DND-41 (cell line): ENCODE measurements around the gene ZNF652.

Experiments
- ATAC-seq: fragments of 200-7000 bp; cut with Tn5 transposase; 3 replicates; pipeline ENCODE4 v1.9.1; 2021; ENCODE audit warnings: low read depth; ENCODE audit not compliant: insufficient read depth
- DNase-seq: peaks from one replicate; pipeline ENCODE4 v3.0.0-alpha.2; 2020
- H2AFZ ChIP-seq: 2 replicates; pipeline ENCODE4 v1.6.0; 2012; ENCODE audit warnings: low read depth, low read length
- H3K27ac ChIP-seq: 2 replicates; pipeline ENCODE4 v1.5.1; 2012; ENCODE audit warnings: low read length, inconsistent platforms
- H3K27me3 ChIP-seq: fragments of 200-600 bp; sonication (generic); 2 replicates; pipeline ENCODE4 v1.6.0; 2012; ENCODE audit warnings: low read length, mild to moderate bottlenecking, inconsistent platforms; ENCODE audit not compliant: insufficient read depth, poor library complexity
- H3K36me3 ChIP-seq: 2 replicates; pipeline ENCODE4 v1.5.1; 2012; ENCODE audit warnings: low read length, inconsistent platforms; ENCODE audit not compliant: insufficient read depth
- H3K4me1 ChIP-seq: 2 replicates; pipeline ENCODE4 v1.5.1; 2012; ENCODE audit warnings: mild to moderate bottlenecking, low read length; ENCODE audit not compliant: insufficient read depth
- H3K4me2 ChIP-seq: 2 replicates; pipeline ENCODE4 v1.6.0; 2012; ENCODE audit warnings: mild to moderate bottlenecking, moderate library complexity, low read length, inconsistent platforms; ENCODE audit not compliant: insufficient read depth
- H3K4me3 ChIP-seq, 2 experiments: fragments of 200-600 bp in 1 of 2; shearing (Covaris generic) in 1 of 2; 2 replicates each; pipeline ENCODE4 v1.5.1; 2012 to 2016; ENCODE audit warnings: inconsistent platforms in 2 of 2, low read length in 2 of 2, mild to moderate bottlenecking in 2 of 2, low read depth in 1 of 2, moderate library complexity in 1 of 2
- H3K79me2 ChIP-seq: 2 replicates; pipeline ENCODE4 v1.6.0; 2012; ENCODE audit warnings: low read length, inconsistent platforms; ENCODE audit not compliant: insufficient read depth
- H3K9ac ChIP-seq: 2 replicates; pipeline ENCODE4 v1.6.0; 2012; ENCODE audit warnings: low read depth, mild to moderate bottlenecking, inconsistent platforms, low read length, moderate library complexity
- H3K9me3 ChIP-seq: 2 replicates; pipeline ENCODE4 v1.5.1; 2012; ENCODE audit warnings: low read length, moderate library complexity, mild to moderate bottlenecking, inconsistent platforms; ENCODE audit not compliant: insufficient read depth, severe bottlenecking
- H4K20me1 ChIP-seq: 2 replicates; pipeline ENCODE4 v1.6.0; 2012; ENCODE audit warnings: low read length; ENCODE audit not compliant: insufficient read depth
- EZH2 ChIP-seq: IDR thresholded peaks from 3 replicates; pipeline ENCODE4 v1.6.1; 2012; ENCODE audit warnings: borderline replicate concordance, low read depth, mild to moderate bottlenecking, moderate library complexity, low read length, inconsistent platforms; ENCODE audit not compliant: severe bottlenecking
- TF ChIP-seq, protein P1 (sequence below): IDR thresholded peaks from 2 replicates; pipeline ENCODE4 v1.5.1; 2012; ENCODE audit warnings: borderline replicate concordance, low read length, moderate library complexity, mild to moderate bottlenecking; ENCODE audit not compliant: poor library complexity, severe bottlenecking; ENCODE audit errors: extremely low read depth

ZNF652 gene

DNA sequence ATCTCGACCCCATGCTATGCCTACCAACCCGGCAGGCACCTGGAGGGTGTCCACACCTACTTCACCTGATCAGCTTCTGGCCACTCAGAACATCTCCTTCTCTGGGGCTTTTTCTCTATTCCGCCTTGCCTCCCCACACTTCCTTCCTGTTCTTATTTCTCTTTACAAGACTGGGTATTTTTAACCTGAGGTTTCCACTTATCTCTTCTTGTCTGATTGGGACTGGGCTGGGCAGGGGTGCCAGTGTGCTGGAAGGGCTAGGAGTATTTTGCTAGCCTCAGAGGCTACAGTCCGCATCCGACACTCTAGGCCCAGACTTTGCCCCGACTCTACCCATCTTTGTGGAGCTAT is 26.2 kb upstream of the ZNF652 start:
- Histone ChIP-seq H4K20me1 (0 out of 2 replicates have a peak, but pooled peaks cover 4% of the 10 kb centered on the region), H3K79me2 (no peaks in the 10 kb centered on the region), H3K4me3 (no peak overlapping the region), H3K27ac (no peak overlapping the region), H3K36me3 (no peaks in the 10 kb centered on the region), H3K9ac (no peak overlapping the region), H2AFZ (no peak overlapping the region), H3K4me2 (no peak overlapping the region), H3K4me1 (no peaks in the 10 kb centered on the region), H3K27me3 (peaks cover 12% of the 10 kb centered on the region), H3K9me3 (no peaks in the 10 kb centered on the region)
- TF ChIP-seq, protein P1, sequence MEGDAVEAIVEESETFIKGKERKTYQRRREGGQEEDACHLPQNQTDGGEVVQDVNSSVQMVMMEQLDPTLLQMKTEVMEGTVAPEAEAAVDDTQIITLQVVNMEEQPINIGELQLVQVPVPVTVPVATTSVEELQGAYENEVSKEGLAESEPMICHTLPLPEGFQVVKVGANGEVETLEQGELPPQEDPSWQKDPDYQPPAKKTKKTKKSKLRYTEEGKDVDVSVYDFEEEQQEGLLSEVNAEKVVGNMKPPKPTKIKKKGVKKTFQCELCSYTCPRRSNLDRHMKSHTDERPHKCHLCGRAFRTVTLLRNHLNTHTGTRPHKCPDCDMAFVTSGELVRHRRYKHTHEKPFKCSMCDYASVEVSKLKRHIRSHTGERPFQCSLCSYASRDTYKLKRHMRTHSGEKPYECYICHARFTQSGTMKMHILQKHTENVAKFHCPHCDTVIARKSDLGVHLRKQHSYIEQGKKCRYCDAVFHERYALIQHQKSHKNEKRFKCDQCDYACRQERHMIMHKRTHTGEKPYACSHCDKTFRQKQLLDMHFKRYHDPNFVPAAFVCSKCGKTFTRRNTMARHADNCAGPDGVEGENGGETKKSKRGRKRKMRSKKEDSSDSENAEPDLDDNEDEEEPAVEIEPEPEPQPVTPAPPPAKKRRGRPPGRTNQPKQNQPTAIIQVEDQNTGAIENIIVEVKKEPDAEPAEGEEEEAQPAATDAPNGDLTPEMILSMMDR = no peak
- TF ChIP-seq EZH2 = no peak
- ATAC-seq (no peak), DNase-seq (no peak)

GRCh38 chr17:49387498-49388289 is 25.6 kb upstream of the ZNF652 start:
- DNase-seq = no peak
- H3K27me3 ChIP-seq = peaks cover 12% of the 10 kb centered on the region
- no peak overlapping the region for H3K4me2 ChIP-seq
- no peaks in the 10 kb centered on the region for H3K79me2 ChIP-seq
- no peaks in the 10 kb centered on the region for H3K4me1 ChIP-seq
- no peak overlapping the region for H2AFZ ChIP-seq
- H4K20me1 ChIP-seq = 0 out of 2 replicates have a peak, but pooled peaks cover 4% of the 10 kb centered on the region
- no peak overlapping the region for H3K4me3 ChIP-seq
- no peaks in the 10 kb centered on the region for H3K9me3 ChIP-seq
- no peak overlapping the region for H3K27ac ChIP-seq
- no peak for TF ChIP-seq EZH2
- TF ChIP-seq, protein P1 = no peak
- H3K9ac ChIP-seq = no peak overlapping the region
- ATAC-seq = no peak
- no peaks in the 10 kb centered on the region for H3K36me3 ChIP-seq

GRCh38 chr17:49386373-49386772 is 24.3 kb upstream of the ZNF652 start:
- Histone ChIP-seq H2AFZ (no peak overlapping the region), H3K27ac (no peak overlapping the region), H3K4me2 (no peak overlapping the region), H3K9me3 (no peaks in the 10 kb centered on the region), H3K79me2 (no peaks in the 10 kb centered on the region), H3K36me3 (no peaks in the 10 kb centered on the region), H3K4me1 (no peaks in the 10 kb centered on the region), H4K20me1 (0 out of 2 replicates have a peak, but pooled peaks cover 4% of the 10 kb centered on the region), H3K9ac (no peak overlapping the region), H3K27me3 (peaks cover 12% of the 10 kb centered on the region), H3K4me3 (no peak overlapping the region)
- ATAC-seq (no peak), DNase-seq (no peak)
- TF ChIP-seq, protein P1 = no peak
- TF ChIP-seq EZH2 = no peak
